Activated CD4-positive, alpha-beta memory T cell treated with anti-CD3 and anti-CD28 coated beads for 36 hours (primary cell): ENCODE data around the gene MORN5. TPM values are rescaled to one million over a fixed set of nuclear protein-coding genes. Genes with fewer than 3 reads are reported as not detected.

Source experiments
- CTCF ChIA-PET: fragments of 350-600 bp; sonication (Branson Sonifier 250); formaldehyde crosslinking; loops from one replicate; lab custom pipeline; 2021; ENCODE audit warnings: antibody characterized with exemption, inconsistent platforms; lab: Charles Lee
- POLR2A ChIA-PET: fragments of 350-600 bp; sonication (Branson Sonifier 250); formaldehyde crosslinking; loops from one replicate; lab custom pipeline; 2021; ENCODE audit warnings: antibody characterized with exemption; lab: Charles Lee
- DNase-seq: peaks from one replicate; pipeline ENCODE4 v3.0.0-alpha.2; 2020
- H3K27ac Mint-ChIP-seq: one replicate; pipeline ENCODE4 v1.8.0; 2021; ENCODE audit warnings: mixed read lengths
- H3K27me3 Mint-ChIP-seq: one replicate; pipeline ENCODE4 v1.8.0; 2021; ENCODE audit warnings: mixed read lengths
- H3K36me3 Mint-ChIP-seq: one replicate; pipeline ENCODE4 v1.8.0; 2021; ENCODE audit warnings: mixed read lengths
- H3K4me1 Mint-ChIP-seq: one replicate; pipeline ENCODE4 v1.8.0; 2021; ENCODE audit warnings: low read depth, mixed read lengths
- H3K4me3 Mint-ChIP-seq: one replicate; pipeline ENCODE4 v1.8.0; 2021; ENCODE audit warnings: mild to moderate bottlenecking, mixed read lengths
- H3K9me3 Mint-ChIP-seq: one replicate; pipeline ENCODE4 v1.8.0; 2021; ENCODE audit warnings: mixed read lengths
- intact Hi-C: fragments of 100-400 bp; cut with micrococcal nuclease; formaldehyde crosslinking; loops from one replicate; pipeline ENCODE4 v1.15.1; 2023
- total RNA-seq, 2 experiments: library from RNA; stranded (reverse); gene quantifications; one replicate each; pipeline ENCODE4 v1.2.3, GENCODE V29; 2021

Gene MORN5
- total RNA-seq, 2 experiments from 2014 or later = not detected

- intact Hi-C loops = loop anchor here (1.0 kb wide), 4 partner anchors 139 to 685 kb away; partner anchors contain the start of genes MRRF and RBM18
- no peak overlapping the region for H3K4me3 Mint-ChIP-seq
- peaks cover 18% of the 10 kb centered on the region for H3K4me1 Mint-ChIP-seq
- POLR2A ChIA-PET = no interaction called here
- CTCF ChIA-PET = interaction anchor here (0.6 to 12.4 kb wide), 46 partner anchors 9 to 692 kb away, joined by 3 to 365 read pairs (median 5); partner anchors contain the start of genes MRRF, RBM18 and TTLL11
- H3K27me3 Mint-ChIP-seq = peaks cover 35% of the 10 kb centered on the region
- no peaks in the 10 kb centered on the region for H3K36me3 Mint-ChIP-seq
- H3K27ac Mint-ChIP-seq = no peak overlapping the region
- DNase-seq = peak; percentile 85
- H3K9me3 Mint-ChIP-seq = no peaks in the 10 kb centered on the region
Observed at GRCh38 chr9:122125158-122125508, 34.6 kb upstream of the MORN5 start.

- DNase-seq = no peak
- POLR2A ChIA-PET = interaction anchor here (0.6 to 0.9 kb wide), 2 partner anchors 27 to 139 kb away, joined by 3 to 4 read pairs; partner anchors contain the start of gene MRRF
- intact Hi-C loops = loop anchor here (1.0 kb wide), 4 partner anchors 139 to 685 kb away; partner anchors contain the start of genes MRRF and RBM18
- H3K9me3 Mint-ChIP-seq = no peaks in the 10 kb centered on the region
- no peaks in the 10 kb centered on the region for H3K36me3 Mint-ChIP-seq
- CTCF ChIA-PET = interaction anchor here (0.6 to 12.4 kb wide), 34 partner anchors 9 to 1925 kb away, joined by 3 to 365 read pairs (median 5); partner anchors contain the start of genes MRRF, RBM18 and TTLL11
- H3K27me3 Mint-ChIP-seq = peaks cover 35% of the 10 kb centered on the region
- no peak overlapping the region for H3K27ac Mint-ChIP-seq
- H3K4me1 Mint-ChIP-seq = peaks cover 18% of the 10 kb centered on the region
- H3K4me3 Mint-ChIP-seq = no peak overlapping the region
Observed at GRCh38 chr9:122125509-122126330, 34.0 kb upstream of the MORN5 start.

GRCh38 chr9:122126331-122127261 is 33.1 kb upstream of the MORN5 start:
- ChIA-PET POLR2A (interaction anchor here (0.9 kb wide), 1 partner anchor 138 kb away, joined by 3 read pairs; the partner anchor contains the start of gene MRRF), CTCF (interaction anchor here (0.6 to 12.4 kb wide), 10 partner anchors 13 to 684 kb away, joined by 3 to 365 read pairs (median 20); partner anchors contain the start of genes MRRF and RBM18)
- Mint-ChIP-seq H3K27ac (no peak overlapping the region), H3K27me3 (peaks cover 37% of the 10 kb centered on the region), H3K36me3 (no peaks in the 10 kb centered on the region), H3K4me1 (peaks cover 18% of the 10 kb centered on the region), H3K9me3 (no peaks in the 10 kb centered on the region), H3K4me3 (peak overlapping the region; percentile 10)
- DNase-seq = peak; percentile 17
- intact Hi-C loops = no loop called here

GRCh38 chr9:122127396-122127798 is 32.3 kb upstream of the MORN5 start:
- Mint-ChIP-seq H3K4me1 (peaks cover 18% of the 10 kb centered on the region), H3K4me3 (no peak overlapping the region), H3K36me3 (no peaks in the 10 kb centered on the region), H3K9me3 (no peaks in the 10 kb centered on the region), H3K27ac (no peak overlapping the region), H3K27me3 (peaks cover 40% of the 10 kb centered on the region)
- ChIA-PET POLR2A (no interaction called here), CTCF (interaction anchor here (1.1 to 12.4 kb wide), 4 partner anchors 12 to 222 kb away, joined by 3 to 365 read pairs (median 159); no protein-coding TSS in a partner anchor)
- no peak for DNase-seq
- intact Hi-C loops = no loop called here

GRCh38 chr9:122128007-122128968 is 31.4 kb upstream of the MORN5 start:
- intact Hi-C loops = no loop called here

GRCh38 chr9:122128969-122129343 is 30.8 kb upstream of the MORN5 start:
- Mint-ChIP-seq H3K9me3 (no peaks in the 10 kb centered on the region), H3K4me1 (peaks cover 12% of the 10 kb centered on the region), H3K4me3 (no peak overlapping the region), H3K36me3 (no peaks in the 10 kb centered on the region), H3K27ac (no peak overlapping the region), H3K27me3 (peaks cover 38% of the 10 kb centered on the region)
- intact Hi-C loops = no loop called here
- ChIA-PET POLR2A (no interaction called here), CTCF (interaction anchor here (10.6 to 12.4 kb wide), 2 partner anchors 32 to 220 kb away, joined by 314 to 365 read pairs; no protein-coding TSS in a partner anchor)
- DNase-seq = no peak

More at GRCh38 chr9:122128007-122128968, 31.4 kb upstream of the MORN5 start:
- Mint-ChIP-seq H3K9me3 (no peaks in the 10 kb centered on the region), H3K27me3 (peaks cover 40% of the 10 kb centered on the region), H3K27ac (no peak overlapping the region), H3K4me1 (peaks cover 12% of the 10 kb centered on the region), H3K4me3 (no peak overlapping the region), H3K36me3 (no peaks in the 10 kb centered on the region)
- ChIA-PET POLR2A (no interaction called here), CTCF (interaction anchor here (1.1 to 12.4 kb wide), 4 partner anchors 12 to 221 kb away, joined by 3 to 365 read pairs (median 159); no protein-coding TSS in a partner anchor)
- DNase-seq = no peak

GRCh38 chr9:122129969-122130368 is 29.7 kb upstream of the MORN5 start:
- ChIA-PET CTCF (interaction anchor here (10.6 to 12.4 kb wide), 2 partner anchors 33 to 219 kb away, joined by 314 to 365 read pairs; no protein-coding TSS in a partner anchor), POLR2A (no interaction called here)
- peaks cover 12% of the 10 kb centered on the region for H3K4me1 Mint-ChIP-seq
- no peak overlapping the region for H3K4me3 Mint-ChIP-seq
- DNase-seq = no peak
- intact Hi-C loops = no loop called here
- peaks cover 29% of the 10 kb centered on the region for H3K27me3 Mint-ChIP-seq
- no peaks in the 10 kb centered on the region for H3K9me3 Mint-ChIP-seq
- no peaks in the 10 kb centered on the region for H3K36me3 Mint-ChIP-seq
- no peak overlapping the region for H3K27ac Mint-ChIP-seq

- DNase-seq = no peak
- CTCF ChIA-PET = interaction anchor here (0.9 kb wide), 1 partner anchor 220 kb away, joined by 3 read pairs; no protein-coding TSS in a partner anchor
- H3K36me3 Mint-ChIP-seq = no peaks in the 10 kb centered on the region
- no peak overlapping the region for H3K4me3 Mint-ChIP-seq
- no peaks in the 10 kb centered on the region for H3K9me3 Mint-ChIP-seq
- POLR2A ChIA-PET = no interaction called here
- H3K27me3 Mint-ChIP-seq = peaks cover 20% of the 10 kb centered on the region
- no peak overlapping the region for H3K27ac Mint-ChIP-seq
- intact Hi-C loops = no loop called here
- H3K4me1 Mint-ChIP-seq = peaks cover 8% of the 10 kb centered on the region
Observed at GRCh38 chr9:122130837-122131236, 28.9 kb upstream of the MORN5 start.

GRCh38 chr9:122131401-122132001 is 28.2 kb upstream of the MORN5 start:
- POLR2A ChIA-PET = no interaction called here

GRCh38 chr9:122132539-122132938 is 27.2 kb upstream of the MORN5 start:
- no peaks in the 10 kb centered on the region for H3K36me3 Mint-ChIP-seq
- H3K27me3 Mint-ChIP-seq = peaks cover 7% of the 10 kb centered on the region
- ChIA-PET POLR2A (no interaction called here), CTCF (interaction anchor here (1.6 to 5.0 kb wide), 2 partner anchors 9 to 33 kb away, joined by 5 to 35 read pairs; no protein-coding TSS in a partner anchor)
- no peak for DNase-seq
- no peak overlapping the region for H3K27ac Mint-ChIP-seq
- H3K4me1 Mint-ChIP-seq = no peaks in the 10 kb centered on the region
- no peaks in the 10 kb centered on the region for H3K9me3 Mint-ChIP-seq
- no peak overlapping the region for H3K4me3 Mint-ChIP-seq
- intact Hi-C loops = no loop called here

More at GRCh38 chr9:122131401-122132001, 28.2 kb upstream of the MORN5 start:
- H3K9me3 Mint-ChIP-seq = no peaks in the 10 kb centered on the region
- DNase-seq = no peak
- no peaks in the 10 kb centered on the region for H3K36me3 Mint-ChIP-seq
- CTCF ChIA-PET = interaction anchor here (0.9 kb wide), 1 partner anchor 220 kb away, joined by 3 read pairs; no protein-coding TSS in a partner anchor
- intact Hi-C loops = no loop called here
- H3K27me3 Mint-ChIP-seq = peaks cover 14% of the 10 kb centered on the region
- no peak overlapping the region for H3K27ac Mint-ChIP-seq
- no peak overlapping the region for H3K4me3 Mint-ChIP-seq
- H3K4me1 Mint-ChIP-seq = peaks cover 3% of the 10 kb centered on the region
